ENCODE results near the gene PDZRN3.

- TF ChIP-seq CTCF (IDR thresholded peaks at IDR 0.05) = no peak
- TF ChIP-seq POLR2A (IDR thresholded peaks at IDR 0.05) = no peak
Measured at GRCh38 chr3:73470860-73471259, 153.9 kb downstream of the PDZRN3 start.
